ENCODE results near the gene UBE2Q1.

Gene UBE2Q1

GRCh38 chr1:154557939-154558719, at the start of gene UBE2Q1:
UBE2Q1 (minus strand) TSS chr1:154558662; CDS start chr1:154558553, 109 bp downstream.
- ATAC-seq (replicated peaks; ENCODE audit: extremely low read depth, poor library complexity, severe bottlenecking) (no peak), DNase-seq (ENCODE audit: low spot score in 2 of 2) (no peak)
- H3K27me3 Mint-ChIP-seq, result no peaks in the 10 kb centered on the region
- H3K4me3 Mint-ChIP-seq, result peak within 1 kb of the TSS; percentile 84
- H3K4me1 Mint-ChIP-seq, result peaks cover 53% of the 10 kb centered on the region
- no peaks in the 10 kb centered on the region for H3K9me3 Mint-ChIP-seq
- H3K27ac Mint-ChIP-seq (ENCODE audit: low read depth), result peak within 1 kb of the TSS; percentile 84
- peaks cover 25% of the 10 kb centered on the region for H3K36me3 Mint-ChIP-seq (ENCODE audit: insufficient read depth)

- Mint-ChIP-seq H3K4me1 (peaks cover 66% of the 10 kb centered on the region), H3K9me3 (no peaks in the 10 kb centered on the region)
- peak; percentile 81 for ATAC-seq (replicated peaks; ENCODE audit: extremely low read depth, poor library complexity, severe bottlenecking)
These were observed 49.3 kb upstream of the UBE2Q1 start, which contains the start of gene ADAR for GRCh38 chr1:154607609-154608396. ADAR (minus strand) TSS chr1:154608186; CDS start chr1:154608006, 180 bp downstream.

GRCh38 chr1:154607106-154607608, 48.7 kb upstream of the UBE2Q1 start:
- H3K27ac Mint-ChIP-seq (ENCODE audit: low read depth), result peak overlapping the region; percentile 95
- ATAC-seq (replicated peaks; ENCODE audit: extremely low read depth, poor library complexity, severe bottlenecking), result no peak
- peaks cover 37% of the 10 kb centered on the region for H3K36me3 Mint-ChIP-seq (ENCODE audit: insufficient read depth)
- peak overlapping the region; percentile 86 for H3K4me3 Mint-ChIP-seq
- H3K9me3 Mint-ChIP-seq, result no peaks in the 10 kb centered on the region
- H3K4me1 Mint-ChIP-seq, result peaks cover 71% of the 10 kb centered on the region
- no peaks in the 10 kb centered on the region for H3K27me3 Mint-ChIP-seq
- no peak for DNase-seq (ENCODE audit: low spot score in 2 of 2)

More at GRCh38 chr1:154607609-154608396, 49.3 kb upstream of the UBE2Q1 start, which contains the start of gene ADAR:
- DNase-seq (ENCODE audit: low spot score in 2 of 2), result peak; percentile 71 to 85
- Mint-ChIP-seq H3K4me3 (peak within 1 kb of the TSS; percentile 86), H3K27me3 (no peaks in the 10 kb centered on the region), H3K36me3 (ENCODE audit: insufficient read depth) (peaks cover 31% of the 10 kb centered on the region), H3K27ac (ENCODE audit: low read depth) (peak within 1 kb of the TSS; percentile 95)

- Mint-ChIP-seq H3K27me3 (no peaks in the 10 kb centered on the region), H3K9me3 (no peaks in the 10 kb centered on the region), H3K4me3 (peak overlapping the region; percentile 86), H3K4me1 (peaks cover 77% of the 10 kb centered on the region), H3K27ac (ENCODE audit: low read depth) (peak overlapping the region; percentile 88), H3K36me3 (ENCODE audit: insufficient read depth) (peaks cover 50% of the 10 kb centered on the region)
- ATAC-seq (replicated peaks; ENCODE audit: extremely low read depth, poor library complexity, severe bottlenecking), result no peak
- DNase-seq (ENCODE audit: low spot score in 2 of 2), result no peak
These were observed 47.1 kb upstream of the UBE2Q1 start for GRCh38 chr1:154605534-154605933.

GRCh38 chr1:154603317-154603716, 44.9 kb upstream of the UBE2Q1 start:
- peaks cover 59% of the 10 kb centered on the region for H3K36me3 Mint-ChIP-seq (ENCODE audit: insufficient read depth)
- peaks cover 74% of the 10 kb centered on the region for H3K4me1 Mint-ChIP-seq
- no peak for ATAC-seq (replicated peaks; ENCODE audit: extremely low read depth, poor library complexity, severe bottlenecking)
- no peak overlapping the region for H3K4me3 Mint-ChIP-seq
- H3K27ac Mint-ChIP-seq (ENCODE audit: low read depth), result peak overlapping the region; percentile 88
- H3K9me3 Mint-ChIP-seq, result no peaks in the 10 kb centered on the region
- DNase-seq (ENCODE audit: low spot score in 2 of 2), result no peak
- H3K27me3 Mint-ChIP-seq, result no peaks in the 10 kb centered on the region

- H3K36me3 Mint-ChIP-seq (ENCODE audit: insufficient read depth), result peaks cover 70% of the 10 kb centered on the region
- peaks cover 56% of the 10 kb centered on the region for H3K4me1 Mint-ChIP-seq
- H3K27me3 Mint-ChIP-seq, result no peaks in the 10 kb centered on the region
- DNase-seq (ENCODE audit: low spot score in 2 of 2), result no peak
- H3K9me3 Mint-ChIP-seq, result no peaks in the 10 kb centered on the region
- H3K4me3 Mint-ChIP-seq, result peak overlapping the region; percentile 21
- peak overlapping the region; percentile 35 for H3K27ac Mint-ChIP-seq (ENCODE audit: low read depth)
- ATAC-seq (replicated peaks; ENCODE audit: extremely low read depth, poor library complexity, severe bottlenecking), result no peak
These were observed 41.2 kb upstream of the UBE2Q1 start for GRCh38 chr1:154599658-154600057.

- DNase-seq (ENCODE audit: low spot score in 2 of 2) (no peak), ATAC-seq (replicated peaks; ENCODE audit: extremely low read depth, poor library complexity, severe bottlenecking) (no peak)
- peaks cover 55% of the 10 kb centered on the region for H3K4me1 Mint-ChIP-seq
- H3K4me3 Mint-ChIP-seq, result no peak overlapping the region
- H3K27me3 Mint-ChIP-seq, result no peaks in the 10 kb centered on the region
- no peak overlapping the region for H3K27ac Mint-ChIP-seq (ENCODE audit: low read depth)
- H3K36me3 Mint-ChIP-seq (ENCODE audit: insufficient read depth), result peaks cover 72% of the 10 kb centered on the region
- no peaks in the 10 kb centered on the region for H3K9me3 Mint-ChIP-seq
These were observed 40.6 kb upstream of the UBE2Q1 start for GRCh38 chr1:154598871-154599635.

GRCh38 chr1:154595621-154596020, 37.2 kb upstream of the UBE2Q1 start:
- DNase-seq (ENCODE audit: low spot score in 2 of 2) (no peak), ATAC-seq (replicated peaks; ENCODE audit: extremely low read depth, poor library complexity, severe bottlenecking) (no peak)
- Mint-ChIP-seq H3K27me3 (no peaks in the 10 kb centered on the region), H3K9me3 (no peaks in the 10 kb centered on the region), H3K4me3 (no peak overlapping the region), H3K4me1 (peaks cover 28% of the 10 kb centered on the region), H3K27ac (ENCODE audit: low read depth) (no peak overlapping the region), H3K36me3 (ENCODE audit: insufficient read depth) (peaks cover 78% of the 10 kb centered on the region)

- no peak for ATAC-seq (replicated peaks; ENCODE audit: extremely low read depth, poor library complexity, severe bottlenecking)
- no peak overlapping the region for H3K4me3 Mint-ChIP-seq
- DNase-seq (ENCODE audit: low spot score in 2 of 2), result no peak
- H3K36me3 Mint-ChIP-seq (ENCODE audit: insufficient read depth), result peaks cover 78% of the 10 kb centered on the region
- peaks cover 20% of the 10 kb centered on the region for H3K4me1 Mint-ChIP-seq
- H3K27ac Mint-ChIP-seq (ENCODE audit: low read depth), result no peak overlapping the region
- H3K27me3 Mint-ChIP-seq, result no peaks in the 10 kb centered on the region
- no peaks in the 10 kb centered on the region for H3K9me3 Mint-ChIP-seq
These were observed 36.3 kb upstream of the UBE2Q1 start for GRCh38 chr1:154594811-154595210.

- Mint-ChIP-seq H3K27ac (ENCODE audit: low read depth) (no peak overlapping the region), H3K36me3 (ENCODE audit: insufficient read depth) (peaks cover 86% of the 10 kb centered on the region)
These were observed 34.9 kb upstream of the UBE2Q1 start for GRCh38 chr1:154593390-154593789.

GRCh38 chr1:154591206-154591605, 32.7 kb upstream of the UBE2Q1 start:
- Mint-ChIP-seq H3K9me3 (no peaks in the 10 kb centered on the region), H3K36me3 (ENCODE audit: insufficient read depth) (peaks cover 86% of the 10 kb centered on the region), H3K27ac (ENCODE audit: low read depth) (no peak overlapping the region), H3K27me3 (no peaks in the 10 kb centered on the region), H3K4me1 (peaks cover 9% of the 10 kb centered on the region), H3K4me3 (no peak overlapping the region)
- DNase-seq (ENCODE audit: low spot score in 2 of 2) (no peak), ATAC-seq (replicated peaks; ENCODE audit: extremely low read depth, poor library complexity, severe bottlenecking) (no peak)

More at GRCh38 chr1:154593390-154593789, 34.9 kb upstream of the UBE2Q1 start:
- ATAC-seq (replicated peaks; ENCODE audit: extremely low read depth, poor library complexity, severe bottlenecking), result no peak
- no peaks in the 10 kb centered on the region for H3K27me3 Mint-ChIP-seq
- no peaks in the 10 kb centered on the region for H3K9me3 Mint-ChIP-seq
- DNase-seq (ENCODE audit: low spot score in 2 of 2), result no peak
- no peak overlapping the region for H3K4me3 Mint-ChIP-seq
- H3K4me1 Mint-ChIP-seq, result peaks cover 14% of the 10 kb centered on the region

GRCh38 chr1:154590756-154591155, 32.3 kb upstream of the UBE2Q1 start:
- H3K27ac Mint-ChIP-seq (ENCODE audit: low read depth), result no peak overlapping the region
- H3K9me3 Mint-ChIP-seq, result no peaks in the 10 kb centered on the region

More at GRCh38 chr1:154590756-154591155, 32.3 kb upstream of the UBE2Q1 start:
- DNase-seq (ENCODE audit: low spot score in 2 of 2), result no peak
- Mint-ChIP-seq H3K4me1 (peaks cover 11% of the 10 kb centered on the region), H3K36me3 (ENCODE audit: insufficient read depth) (peaks cover 86% of the 10 kb centered on the region), H3K27me3 (no peaks in the 10 kb centered on the region), H3K4me3 (no peak overlapping the region)
- no peak for ATAC-seq (replicated peaks; ENCODE audit: extremely low read depth, poor library complexity, severe bottlenecking)

Measured in central memory CD8-positive, alpha-beta T cell (primary cell).